ENCODE data around the gene ZFYVE19. TPM values are rescaled to one million over a fixed set of nuclear protein-coding genes. Genes with fewer than 3 reads are reported as not detected.

ZFYVE19 gene
- total and polyA plus RNA-seq, 2 of the 13 experiments (the other 11 are each of a cell fraction or from before 2014, with no cell fraction given), result 23.3 to 44.0 TPM

DNA sequence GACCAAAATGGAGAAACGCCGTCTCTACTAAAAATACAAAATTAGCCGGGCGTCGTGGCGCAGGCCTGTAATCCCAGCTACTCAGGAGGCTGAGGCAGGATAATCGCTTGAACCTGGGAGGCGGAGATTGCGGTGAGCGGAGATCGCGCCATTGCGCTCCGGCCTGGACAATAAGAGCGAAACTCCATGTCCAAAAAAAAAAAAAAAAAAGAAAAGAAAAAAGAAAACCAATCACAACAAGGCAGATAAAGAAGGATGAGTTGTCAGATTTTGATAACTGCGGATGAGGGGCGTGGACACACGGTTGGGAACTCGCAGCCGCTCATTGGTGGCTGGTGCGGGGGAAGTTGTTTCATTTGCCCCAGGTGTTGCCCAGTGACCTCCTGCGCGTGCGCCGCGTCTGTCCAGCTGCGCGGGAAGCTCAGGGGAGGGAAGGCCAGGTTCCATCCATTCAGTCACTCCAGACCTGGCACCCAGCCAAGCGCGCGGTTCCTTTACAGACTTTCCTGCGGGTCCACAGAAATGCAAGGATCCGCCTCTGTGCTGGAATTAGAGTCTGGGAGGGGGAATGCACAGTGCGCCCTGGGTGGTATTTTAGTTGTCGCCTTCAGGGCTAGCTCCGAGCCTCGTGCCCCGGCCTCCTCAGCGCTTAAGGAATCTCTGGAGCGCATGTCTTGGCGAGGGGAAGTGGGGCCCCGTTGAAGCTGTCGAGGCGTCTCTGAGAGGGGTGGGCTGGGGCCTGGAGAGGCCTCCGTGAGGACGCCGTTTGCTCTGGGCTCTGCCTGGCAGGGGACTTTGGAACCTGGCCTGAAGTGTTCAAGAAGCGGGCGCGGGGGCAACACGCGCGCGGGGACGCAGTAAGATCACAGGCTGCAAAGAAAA lies 43.7 kb upstream of the ZFYVE19 start (continued):
- TF ChIP-seq AGO2 (optimal IDR thresholded peaks at IDR 0.05; ENCODE audit: low read depth, low read length) (no peak), ZNF337 (CRISPR knock-in tag; IDR thresholded peaks at IDR 0.05; ENCODE audit: borderline replicate concordance, low read depth) (peak; percentile 69; the same call in 1 of the 2 replicates), TAF15 (IDR thresholded peaks at IDR 0.05; ENCODE audit: low read depth, low read length, poor library complexity, severe bottlenecking) (no peak), MIER3 (CRISPR knock-in tag; IDR thresholded peaks at IDR 0.05; ENCODE audit: borderline replicate concordance) (peak; percentile 13; the same call in 1 of the 2 replicates), ZNF567 (CRISPR knock-in tag; IDR thresholded peaks at IDR 0.05; ENCODE audit: borderline replicate concordance) (peak; percentile 61), KLF12 (CRISPR knock-in tag; IDR thresholded peaks at IDR 0.05; ENCODE audit: borderline replicate concordance) (no peak), MEIS1 (CRISPR knock-in tag; IDR thresholded peaks at IDR 0.05; ENCODE audit: borderline replicate concordance) (no peak), EEA1 (CRISPR knock-in tag; IDR thresholded peaks at IDR 0.05; ENCODE audit: borderline replicate concordance) (no peak), SRF (IDR thresholded peaks at IDR 0.05; ENCODE audit: low read depth, low read length) (no peak), SALL1 (CRISPR knock-in tag; IDR thresholded peaks at IDR 0.05) (peak; percentile 60), ZBTB38 (CRISPR knock-in tag; IDR thresholded peaks at IDR 0.05) (no peak), ZFP36 (IDR thresholded peaks at IDR 0.05; ENCODE audit: borderline replicate concordance, low read depth, low read length, partially characterized antibody) (no peak), ZNF703 (CRISPR knock-in tag; IDR thresholded peaks at IDR 0.05; ENCODE audit: borderline replicate concordance) (peak; percentile 15), NBN (conservative IDR thresholded peaks at IDR 0.05) (no peak), SNAPC4 (CRISPR knock-in tag; IDR thresholded peaks at IDR 0.05) (0 out of 2 replicates have a peak, but pooled peaks have one; percentile 66), RNF219 (CRISPR knock-in tag; IDR thresholded peaks at IDR 0.05) (no peak), SPEN (CRISPR knock-in tag; IDR thresholded peaks at IDR 0.05; ENCODE audit: low read depth) (peak; percentile 86)
- TF ChIP-seq, protein P1, sequence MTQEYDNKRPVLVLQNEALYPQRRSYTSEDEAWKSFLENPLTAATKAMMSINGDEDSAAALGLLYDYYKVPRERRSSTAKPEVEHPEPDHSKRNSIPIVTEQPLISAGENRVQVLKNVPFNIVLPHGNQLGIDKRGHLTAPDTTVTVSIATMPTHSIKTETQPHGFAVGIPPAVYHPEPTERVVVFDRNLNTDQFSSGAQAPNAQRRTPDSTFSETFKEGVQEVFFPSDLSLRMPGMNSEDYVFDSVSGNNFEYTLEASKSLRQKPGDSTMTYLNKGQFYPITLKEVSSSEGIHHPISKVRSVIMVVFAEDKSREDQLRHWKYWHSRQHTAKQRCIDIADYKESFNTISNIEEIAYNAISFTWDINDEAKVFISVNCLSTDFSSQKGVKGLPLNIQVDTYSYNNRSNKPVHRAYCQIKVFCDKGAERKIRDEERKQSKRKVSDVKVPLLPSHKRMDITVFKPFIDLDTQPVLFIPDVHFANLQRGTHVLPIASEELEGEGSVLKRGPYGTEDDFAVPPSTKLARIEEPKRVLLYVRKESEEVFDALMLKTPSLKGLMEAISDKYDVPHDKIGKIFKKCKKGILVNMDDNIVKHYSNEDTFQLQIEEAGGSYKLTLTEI (CRISPR knock-in tag; conservative IDR thresholded peaks at IDR 0.05), result no peak
- TF ChIP-seq, protein P2, sequence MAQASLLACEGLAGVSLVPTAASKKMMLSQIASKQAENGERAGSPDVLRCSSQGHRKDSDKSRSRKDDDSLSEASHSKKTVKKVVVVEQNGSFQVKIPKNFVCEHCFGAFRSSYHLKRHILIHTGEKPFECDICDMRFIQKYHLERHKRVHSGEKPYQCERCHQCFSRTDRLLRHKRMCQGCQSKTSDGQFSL (CRISPR knock-in tag; IDR thresholded peaks at IDR 0.05), result no peak

Measured in HepG2 (cell line).